Stomach (tissue), 4 donors: ENCODE results near the gene DMRT2.

Experiments
- EP300 ChIP-seq: sonication (generic); formaldehyde crosslinking; IDR thresholded peaks from one replicate; pipeline ENCODE4 v1.6.1; 2017; ENCODE audit warnings: antibody characterized with exemption
- POLR2A ChIP-seq, 4 donors: fragments of 450-650 bp; IDR thresholded peaks; one replicate each; pipeline ENCODE4 v1.6.1; 2016; ENCODE audit warnings: antibody characterized with exemption in 4 of 4, control low read depth in 2 of 4, mild to moderate bottlenecking in 1 of 4, moderate library complexity in 1 of 4
- POLR2AphosphoS5 ChIP-seq, 3 donors: sonication (generic); formaldehyde crosslinking; IDR thresholded peaks; one replicate each; pipeline ENCODE4 v1.6.1; 2016; ENCODE audit warnings: antibody characterized with exemption in 3 of 3
- TF ChIP-seq, protein P1 (sequence below), 7 experiments: fragments of 450-650 bp in 4 of 7; fragments of 200-600 bp in 3 of 7; sonication (generic) in 3 of 7; IDR thresholded peaks; one replicate each; pipeline ENCODE4 v1.5.1; 2016 to 2019; ENCODE audit warnings: antibody characterized with exemption in 7 of 7, control low read depth in 2 of 7, mild to moderate bottlenecking in 1 of 7

GRCh38 chr9:1013021-1013420 lies 37.1 kb upstream of the DMRT2 start:
- TF ChIP-seq, protein P1, sequence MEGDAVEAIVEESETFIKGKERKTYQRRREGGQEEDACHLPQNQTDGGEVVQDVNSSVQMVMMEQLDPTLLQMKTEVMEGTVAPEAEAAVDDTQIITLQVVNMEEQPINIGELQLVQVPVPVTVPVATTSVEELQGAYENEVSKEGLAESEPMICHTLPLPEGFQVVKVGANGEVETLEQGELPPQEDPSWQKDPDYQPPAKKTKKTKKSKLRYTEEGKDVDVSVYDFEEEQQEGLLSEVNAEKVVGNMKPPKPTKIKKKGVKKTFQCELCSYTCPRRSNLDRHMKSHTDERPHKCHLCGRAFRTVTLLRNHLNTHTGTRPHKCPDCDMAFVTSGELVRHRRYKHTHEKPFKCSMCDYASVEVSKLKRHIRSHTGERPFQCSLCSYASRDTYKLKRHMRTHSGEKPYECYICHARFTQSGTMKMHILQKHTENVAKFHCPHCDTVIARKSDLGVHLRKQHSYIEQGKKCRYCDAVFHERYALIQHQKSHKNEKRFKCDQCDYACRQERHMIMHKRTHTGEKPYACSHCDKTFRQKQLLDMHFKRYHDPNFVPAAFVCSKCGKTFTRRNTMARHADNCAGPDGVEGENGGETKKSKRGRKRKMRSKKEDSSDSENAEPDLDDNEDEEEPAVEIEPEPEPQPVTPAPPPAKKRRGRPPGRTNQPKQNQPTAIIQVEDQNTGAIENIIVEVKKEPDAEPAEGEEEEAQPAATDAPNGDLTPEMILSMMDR (IDR thresholded peaks at IDR 0.05) = no peak
- no peak for TF ChIP-seq POLR2AphosphoS5 (IDR thresholded peaks at IDR 0.05)
- no peak for TF ChIP-seq POLR2A (IDR thresholded peaks at IDR 0.05)
- no peak for TF ChIP-seq EP300
